CD8-positive, alpha-beta memory T cell (primary cell): ENCODE data around the gene DMAP1. TPM values are rescaled to one million over a fixed set of nuclear protein-coding genes. Genes with fewer than 3 reads are reported as not detected.

ENCODE experiments used
- CTCF ChIA-PET: fragments of 350-600 bp; sonication (Branson Sonifier 250); formaldehyde crosslinking; loops from one replicate; lab custom pipeline; 2021; ENCODE audit warnings: antibody characterized with exemption; lab: Charles Lee
- POLR2A ChIA-PET: fragments of 350-600 bp; sonication (Branson Sonifier 250); formaldehyde crosslinking; loops from one replicate; lab custom pipeline; 2021; ENCODE audit warnings: antibody characterized with exemption; lab: Charles Lee
- DNase-seq, 5 donors: peaks; one replicate each; pipeline versions ENCODE4 v3.0.0 to v3.0.0-alpha.2; 2020 to 2022; ENCODE audit warnings: mixed read lengths in 1 of 5
- H3K27ac ChIP-seq: one replicate; pipeline ENCODE4 v1.7.0; 2013; ENCODE audit warnings: low read depth, mild to moderate bottlenecking, low read length, moderate library complexity
- H3K27me3 ChIP-seq: 2 replicates; pipeline ENCODE4 v1.7.0; 2013; ENCODE audit warnings: low read length, mild to moderate bottlenecking; ENCODE audit not compliant: insufficient read depth, poor library complexity, severe bottlenecking
- H3K36me3 ChIP-seq: 2 replicates; pipeline ENCODE4 v1.7.0; 2013; ENCODE audit warnings: mild to moderate bottlenecking, low read length, moderate library complexity; ENCODE audit not compliant: insufficient read depth
- H3K4me1 ChIP-seq: 2 replicates; pipeline ENCODE4 v1.7.0; 2013; ENCODE audit warnings: mild to moderate bottlenecking, low read length, moderate library complexity; ENCODE audit not compliant: insufficient read depth
- H3K4me3 ChIP-seq: 2 replicates; pipeline ENCODE4 v1.7.0; 2013; ENCODE audit warnings: mild to moderate bottlenecking, low read length
- H3K9me3 ChIP-seq: 2 replicates; pipeline ENCODE4 v1.7.0; 2013; ENCODE audit warnings: mild to moderate bottlenecking, low read length
- H3K27ac Mint-ChIP-seq, 8 donors: one replicate each; pipeline ENCODE4 v1.8.0; 2020 to 2021; ENCODE audit warnings: mixed read lengths in 8 of 8, mild to moderate bottlenecking in 6 of 8, inconsistent platforms in 3 of 8, moderate library complexity in 3 of 8
- H3K27me3 Mint-ChIP-seq, 2 donors: one replicate each; pipeline ENCODE4 v1.8.0; 2020 to 2021; ENCODE audit warnings: mixed read lengths in 2 of 2, mild to moderate bottlenecking in 1 of 2, moderate library complexity in 1 of 2
- H3K36me3 Mint-ChIP-seq, 3 donors: one replicate each; pipeline ENCODE4 v1.8.0; 2020 to 2021; ENCODE audit warnings: mixed read lengths in 3 of 3, inconsistent platforms in 1 of 3, mild to moderate bottlenecking in 1 of 3
- H3K4me1 Mint-ChIP-seq, 3 donors: one replicate each; pipeline ENCODE4 v1.8.0; 2020 to 2021; ENCODE audit warnings: mixed read lengths in 3 of 3, inconsistent platforms in 1 of 3, mild to moderate bottlenecking in 1 of 3
- H3K4me3 Mint-ChIP-seq, 7 donors: one replicate each; pipeline ENCODE4 v1.8.0; 2020 to 2021; ENCODE audit warnings: mixed read lengths in 7 of 7, mild to moderate bottlenecking in 6 of 7, moderate library complexity in 4 of 7, inconsistent platforms in 2 of 7
- H3K9me3 Mint-ChIP-seq, 5 donors: one replicate each; pipeline ENCODE4 v1.8.0; 2020 to 2022; ENCODE audit warnings: mixed read lengths in 5 of 5, mild to moderate bottlenecking in 3 of 5, moderate library complexity in 2 of 5, inconsistent platforms in 1 of 5
- polyA plus RNA-seq: library from polyadenylated mRNA; unstranded; fragments of 300-500 nt; fragmentation: Illumina TruSeq; gene quantifications from one replicate; pipeline ENCODE4 v1.2.3, GENCODE V29; 2021
- total RNA-seq, 2 experiments: library from RNA; stranded (reverse); gene quantifications; one replicate each; pipeline ENCODE4 v1.2.3, GENCODE V29; 2021

The DMAP1 gene
- total and polyA plus RNA-seq, 3 experiments from 2014 or later, result 35.0 to 45.5 (median 36.1) TPM

GRCh38 chr1:44233593-44233992 is 20.3 kb downstream of the DMAP1 start:
- no peak for DNase-seq
- ChIA-PET POLR2A (no interaction called here), CTCF (interaction anchor here (0.9 kb wide), 1 partner anchor 18 kb away, joined by 3 read pairs; no protein-coding TSS in a partner anchor)
- peaks cover 0 to 1% of the 10 kb centered on the region in 2 donors for H3K27me3 Mint-ChIP-seq
- Histone ChIP-seq H3K4me3 (no peak overlapping the region), H3K9me3 (no peaks in the 10 kb centered on the region), H3K27me3 (no peaks in the 10 kb centered on the region), H3K36me3 (no peaks in the 10 kb centered on the region), H3K4me1 (peaks cover 4% of the 10 kb centered on the region), H3K27ac (no peak overlapping the region)
- no peaks in the 10 kb centered on the region for H3K9me3 Mint-ChIP-seq
- peaks cover 3 to 26% (median 13%) of the 10 kb centered on the region in 3 donors for H3K36me3 Mint-ChIP-seq
- H3K4me1 Mint-ChIP-seq, result peaks cover 0 to 6% (median 0%) of the 10 kb centered on the region in 3 donors
- H3K4me3 Mint-ChIP-seq, result no peak overlapping the region
- peak overlapping the region in 1 of 8 donors; percentile 2 for H3K27ac Mint-ChIP-seq

- Histone ChIP-seq H3K4me3 (no peak overlapping the region), H3K9me3 (no peaks in the 10 kb centered on the region), H3K27me3 (no peaks in the 10 kb centered on the region), H3K36me3 (no peaks in the 10 kb centered on the region), H3K27ac (no peak overlapping the region), H3K4me1 (peaks cover 5% of the 10 kb centered on the region)
- no peak for DNase-seq
- peaks cover 0 to 1% of the 10 kb centered on the region in 2 donors for H3K27me3 Mint-ChIP-seq
- peaks cover 0 to 14% (median 0%) of the 10 kb centered on the region in 3 donors for H3K4me1 Mint-ChIP-seq
- H3K9me3 Mint-ChIP-seq, result no peaks in the 10 kb centered on the region
- H3K4me3 Mint-ChIP-seq, result no peak overlapping the region
- ChIA-PET CTCF (interaction anchor here (1.3 kb wide), 1 partner anchor 18 kb away, joined by 7 read pairs; no protein-coding TSS in a partner anchor), POLR2A (no interaction called here)
- H3K27ac Mint-ChIP-seq, result no peak overlapping the region
- peaks cover 3 to 31% (median 9%) of the 10 kb centered on the region in 3 donors for H3K36me3 Mint-ChIP-seq
Observed at GRCh38 chr1:44235808-44236207, 22.5 kb downstream of the DMAP1 start.

DNA sequence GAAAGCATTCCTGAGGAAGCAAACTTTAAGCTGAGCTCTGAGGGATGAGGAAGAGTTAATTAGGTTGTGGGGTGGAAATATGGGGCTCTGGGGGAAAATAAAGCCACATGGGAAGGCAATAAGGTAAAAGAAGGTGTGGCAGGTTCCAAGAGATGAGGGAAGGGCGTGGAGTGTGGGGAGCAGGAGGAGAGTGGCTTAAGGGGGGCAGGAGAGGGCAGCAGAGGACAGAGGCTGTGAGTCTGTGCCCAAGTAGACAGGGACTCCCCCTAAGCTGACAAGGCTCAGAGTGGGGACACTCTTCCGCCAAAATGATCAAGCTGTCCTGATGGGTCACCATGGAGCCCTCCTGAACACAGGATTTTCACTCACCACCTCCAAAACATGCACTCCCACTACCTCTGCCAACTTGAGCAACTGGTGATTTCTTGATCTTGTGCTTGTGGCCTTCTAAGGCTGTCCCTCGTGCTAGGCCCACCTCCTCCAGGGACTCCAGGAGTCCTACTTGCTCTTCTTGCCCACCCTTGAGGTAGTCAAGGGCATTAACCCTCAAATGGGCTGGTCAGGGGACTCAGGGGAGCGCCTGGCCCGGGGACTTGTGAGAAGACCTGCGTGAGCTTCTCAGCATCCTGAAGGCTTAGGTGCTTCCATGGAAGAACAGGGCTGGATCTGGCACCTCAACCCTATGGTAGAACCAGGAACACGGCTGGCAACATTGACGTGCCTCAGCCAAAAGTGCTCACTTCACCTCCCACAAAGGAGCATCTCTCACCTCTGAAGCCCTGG is 23.4 kb downstream of the DMAP1 start:
- Histone ChIP-seq H3K27me3 (no peaks in the 10 kb centered on the region), H3K36me3 (no peaks in the 10 kb centered on the region), H3K9me3 (no peaks in the 10 kb centered on the region), H3K27ac (no peak overlapping the region), H3K4me3 (no peak overlapping the region), H3K4me1 (peaks cover 5% of the 10 kb centered on the region)
- Mint-ChIP-seq H3K27ac (peak overlapping the region in 1 of 8 donors; percentile 84), H3K9me3 (no peaks in the 10 kb centered on the region), H3K4me3 (no peak overlapping the region), H3K27me3 (no peaks in the 10 kb centered on the region), H3K4me1 (peaks cover 0 to 14% (median 0%) of the 10 kb centered on the region in 3 donors), H3K36me3 (peaks cover 3 to 36% (median 11%) of the 10 kb centered on the region in 3 donors)
- ChIA-PET POLR2A (no interaction called here), CTCF (interaction anchor here (1.3 kb wide), 1 partner anchor 19 kb away, joined by 7 read pairs; no protein-coding TSS in a partner anchor)
- no peak for DNase-seq

DNA sequence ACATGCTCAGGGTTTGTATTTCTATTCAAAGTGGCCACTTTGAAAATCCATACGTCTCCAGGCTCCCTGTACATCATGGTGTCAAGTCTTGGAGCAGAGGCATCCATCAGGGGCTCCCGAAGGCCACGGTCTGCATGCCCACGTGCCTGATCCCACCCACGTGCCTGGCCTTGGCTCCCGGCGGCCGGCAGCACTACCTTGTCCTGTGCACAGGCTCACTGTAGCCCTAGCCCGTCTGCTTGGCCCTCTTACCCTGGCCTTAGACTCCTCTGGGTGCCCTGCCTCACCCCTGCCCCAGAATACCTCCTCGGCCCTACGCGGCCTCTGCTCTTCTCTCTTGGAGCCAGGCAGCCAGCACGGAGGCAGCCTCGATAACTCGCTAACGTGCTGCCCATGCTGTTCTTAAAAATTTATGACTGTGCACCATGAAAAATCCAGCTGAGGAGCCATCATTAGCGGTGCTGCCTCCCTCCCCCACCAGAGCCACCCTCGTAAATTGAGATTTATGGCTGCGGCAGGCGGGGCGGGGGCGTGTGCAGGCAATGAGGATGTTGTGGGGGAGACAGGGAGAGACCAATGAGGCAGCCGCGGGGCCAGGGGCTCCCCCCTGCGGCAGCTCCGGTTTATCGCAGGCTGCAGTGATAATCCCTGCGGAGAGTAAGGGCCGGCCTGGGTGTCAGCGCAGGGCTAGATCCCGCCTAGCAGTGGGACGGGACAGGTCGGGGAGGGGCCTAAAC is 24.6 kb downstream of the DMAP1 start:
- H3K27ac ChIP-seq, result no peak overlapping the region
- H3K27me3 ChIP-seq, result no peaks in the 10 kb centered on the region
- H3K4me3 ChIP-seq, result no peak overlapping the region
- Mint-ChIP-seq H3K27ac (peak overlapping the region in 1 of 8 donors; percentile 65), H3K9me3 (no peaks in the 10 kb centered on the region), H3K4me3 (no peak overlapping the region), H3K4me1 (peaks cover 0 to 14% (median 0%) of the 10 kb centered on the region in 3 donors), H3K36me3 (peaks cover 3 to 27% (median 8%) of the 10 kb centered on the region in 3 donors), H3K27me3 (no peaks in the 10 kb centered on the region)
- peaks cover 5% of the 10 kb centered on the region for H3K4me1 ChIP-seq
- ChIA-PET CTCF (interaction anchor here (1.1 kb wide), 1 partner anchor 21 kb away, joined by 3 read pairs; no protein-coding TSS in a partner anchor), POLR2A (no interaction called here)
- no peaks in the 10 kb centered on the region for H3K9me3 ChIP-seq
- H3K36me3 ChIP-seq, result no peaks in the 10 kb centered on the region
- DNase-seq, result peak in 1 of 5 donors; percentile 45

DNA sequence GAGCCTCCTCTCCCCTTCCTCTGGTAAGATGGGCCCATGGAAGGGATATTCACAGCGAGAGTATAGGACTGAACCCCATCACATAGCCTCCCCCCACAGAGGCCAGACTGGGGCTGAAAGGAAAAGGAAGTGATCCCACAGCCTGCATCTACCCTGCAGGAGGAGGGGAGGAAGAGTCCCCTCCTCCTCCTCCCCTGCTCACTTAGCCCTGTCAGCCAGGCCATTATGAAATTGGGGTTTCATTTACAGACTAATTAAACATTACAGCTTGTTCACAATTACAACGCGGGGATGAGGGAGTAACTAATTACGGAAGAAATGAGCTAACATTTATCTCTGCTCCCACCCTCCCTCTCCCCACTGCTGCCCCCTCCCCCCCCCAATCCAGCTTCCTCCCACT is 25.4 kb downstream of the DMAP1 start:
- no peak overlapping the region for H3K27ac ChIP-seq
- Mint-ChIP-seq H3K27me3 (no peaks in the 10 kb centered on the region), H3K4me3 (no peak overlapping the region), H3K4me1 (peaks cover 0 to 14% (median 0%) of the 10 kb centered on the region in 3 donors), H3K27ac (no peak overlapping the region), H3K36me3 (peaks cover 0 to 27% (median 7%) of the 10 kb centered on the region in 3 donors), H3K9me3 (no peaks in the 10 kb centered on the region)
- ChIA-PET POLR2A (no interaction called here), CTCF (no interaction called here)
- H3K4me3 ChIP-seq, result no peak overlapping the region
- H3K4me1 ChIP-seq, result peaks cover 5% of the 10 kb centered on the region
- H3K9me3 ChIP-seq, result no peaks in the 10 kb centered on the region
- no peaks in the 10 kb centered on the region for H3K27me3 ChIP-seq
- no peaks in the 10 kb centered on the region for H3K36me3 ChIP-seq
- no peak for DNase-seq

DNA sequence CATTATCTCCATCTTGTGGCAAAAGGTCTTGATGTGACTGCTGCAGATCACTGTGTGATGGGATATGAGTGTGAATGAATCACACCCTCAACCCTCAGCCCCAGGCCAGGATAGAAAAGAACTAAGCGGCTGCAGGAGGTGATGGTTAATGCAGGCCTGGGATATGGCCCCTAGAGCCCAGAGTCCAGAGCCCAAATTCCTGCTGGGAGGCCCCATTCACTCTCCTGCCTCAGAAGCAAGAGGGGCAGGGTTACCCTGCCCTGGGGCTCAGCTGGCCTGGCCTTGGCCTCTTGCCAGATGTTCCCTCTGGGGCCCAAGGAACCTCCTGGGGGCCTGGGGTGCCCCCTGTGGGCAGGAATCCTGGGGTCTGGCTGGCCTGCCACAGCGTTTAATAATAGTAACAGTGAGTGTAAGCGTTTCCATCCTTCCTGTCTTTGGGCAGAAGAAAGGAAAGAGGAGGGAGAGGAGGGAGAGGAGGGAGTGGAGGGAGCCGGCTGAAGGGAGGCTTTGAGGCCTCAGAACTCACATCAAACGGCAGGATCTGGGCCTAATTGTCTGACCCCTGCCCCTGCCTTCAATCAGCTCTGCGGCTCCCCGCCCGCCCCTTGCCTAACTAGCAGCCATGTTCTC is 26.2 kb downstream of the DMAP1 start:
- H3K27me3 Mint-ChIP-seq, result no peaks in the 10 kb centered on the region
- peaks cover 5% of the 10 kb centered on the region for H3K4me1 ChIP-seq
- no peaks in the 10 kb centered on the region for H3K9me3 Mint-ChIP-seq
- peaks cover 0 to 31% (median 5%) of the 10 kb centered on the region in 3 donors for H3K36me3 Mint-ChIP-seq
- peak overlapping the region in 2 of 8 donors; percentile 51 to 60 for H3K27ac Mint-ChIP-seq
- H3K4me3 ChIP-seq, result no peak overlapping the region
- ChIA-PET CTCF (no interaction called here), POLR2A (no interaction called here)
- H3K4me1 Mint-ChIP-seq, result peaks cover 0 to 14% (median under 1%) of the 10 kb centered on the region in 3 donors
- no peaks in the 10 kb centered on the region for H3K27me3 ChIP-seq
- no peak overlapping the region for H3K27ac ChIP-seq
- no peaks in the 10 kb centered on the region for H3K9me3 ChIP-seq
- no peaks in the 10 kb centered on the region for H3K36me3 ChIP-seq
- H3K4me3 Mint-ChIP-seq, result no peak overlapping the region
- DNase-seq, result no peak

DNA sequence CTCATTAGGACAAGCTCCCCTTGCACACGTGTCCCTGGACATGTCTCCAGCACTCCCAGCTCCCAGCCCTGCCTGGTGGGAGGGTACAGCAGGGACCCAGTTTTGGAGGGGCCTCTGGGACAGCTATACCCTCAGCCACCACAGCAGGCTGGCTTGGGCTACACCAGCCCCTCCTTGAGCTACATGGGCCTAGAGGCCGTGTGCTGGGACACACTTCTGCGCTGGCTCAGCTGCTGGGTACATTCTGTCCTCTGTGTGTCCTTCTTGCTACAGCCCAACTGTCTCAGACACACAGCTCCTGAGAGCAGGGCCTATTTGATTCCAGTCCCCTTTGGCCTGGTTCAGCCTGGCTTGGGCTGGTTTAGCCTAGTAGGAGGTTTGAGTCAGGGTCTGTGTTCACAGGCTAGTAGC is 26.7 kb downstream of the DMAP1 start:
- Mint-ChIP-seq H3K27ac (peak overlapping the region in 1 of 8 donors; percentile 34), H3K4me3 (no peak overlapping the region), H3K4me1 (peaks cover 0 to 14% (median 2%) of the 10 kb centered on the region in 3 donors), H3K36me3 (peaks cover 0 to 32% (median 5%) of the 10 kb centered on the region in 3 donors), H3K27me3 (no peaks in the 10 kb centered on the region), H3K9me3 (no peaks in the 10 kb centered on the region)
- DNase-seq, result no peak
- CTCF ChIA-PET, result no interaction called here
- POLR2A ChIA-PET, result no interaction called here
- Histone ChIP-seq H3K36me3 (no peaks in the 10 kb centered on the region), H3K4me1 (peaks cover 5% of the 10 kb centered on the region), H3K27me3 (no peaks in the 10 kb centered on the region), H3K4me3 (no peak overlapping the region), H3K9me3 (no peaks in the 10 kb centered on the region), H3K27ac (no peak overlapping the region)
